GM21825 (cell line): ENCODE measurements around the gene ABCA13.

Experiments
- ATAC-seq: cut with Tn5 transposase; IDR thresholded peaks from one replicate; pipeline ENCODE4 v1.9.1; 2021; ENCODE audit warnings: mild to moderate bottlenecking, moderate library complexity; ENCODE audit not compliant: unreplicated experiment

Gene ABCA13

DNA sequence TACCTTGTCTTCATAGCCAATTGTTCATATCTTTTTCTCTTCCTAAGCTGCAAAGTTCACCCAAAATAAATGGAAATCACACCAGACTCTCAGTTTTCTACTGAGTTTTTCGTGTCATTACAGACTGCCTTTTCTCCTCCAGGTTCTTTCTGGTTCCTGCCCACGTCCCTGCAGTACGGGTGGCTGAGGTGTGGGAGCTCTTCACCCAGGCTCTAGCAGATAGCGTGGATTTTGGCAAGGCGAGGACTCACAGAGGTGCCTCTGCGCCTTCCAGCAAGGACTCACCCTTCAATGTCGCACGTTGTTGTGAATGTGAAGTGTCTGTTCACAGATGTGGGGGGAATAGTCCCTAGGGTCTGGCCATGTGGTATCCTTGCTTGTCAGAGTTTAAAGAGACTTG is 71.6 kb downstream of the ABCA13 start:
- no peak for ATAC-seq

GRCh38 chr7:48244864-48245271 is 73.6 kb downstream of the ABCA13 start:
- no peak for ATAC-seq

- peak; percentile 71 for ATAC-seq
These were observed 74.7 kb downstream of the ABCA13 start for GRCh38 chr7:48245751-48246472.

DNA sequence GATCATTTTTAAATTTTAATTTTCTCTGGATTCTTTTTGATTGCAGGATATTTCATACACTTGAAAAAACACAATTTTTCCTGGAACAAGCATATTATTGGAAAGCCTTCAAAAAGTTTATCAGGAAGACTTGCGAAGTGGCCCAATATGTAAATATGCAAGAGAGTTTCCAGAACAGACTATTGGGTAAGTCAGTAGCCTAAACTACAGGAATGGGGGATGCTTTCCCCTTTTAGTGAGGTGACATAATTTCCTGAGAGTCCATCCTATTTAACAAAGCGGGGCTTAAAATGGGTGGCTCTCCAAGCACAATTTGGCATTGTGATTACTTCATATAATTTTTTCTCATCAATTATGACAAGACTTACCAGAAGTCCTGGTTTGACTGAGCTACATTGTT is 77.9 kb downstream of the ABCA13 start:
- ATAC-seq, result no peak

DNA sequence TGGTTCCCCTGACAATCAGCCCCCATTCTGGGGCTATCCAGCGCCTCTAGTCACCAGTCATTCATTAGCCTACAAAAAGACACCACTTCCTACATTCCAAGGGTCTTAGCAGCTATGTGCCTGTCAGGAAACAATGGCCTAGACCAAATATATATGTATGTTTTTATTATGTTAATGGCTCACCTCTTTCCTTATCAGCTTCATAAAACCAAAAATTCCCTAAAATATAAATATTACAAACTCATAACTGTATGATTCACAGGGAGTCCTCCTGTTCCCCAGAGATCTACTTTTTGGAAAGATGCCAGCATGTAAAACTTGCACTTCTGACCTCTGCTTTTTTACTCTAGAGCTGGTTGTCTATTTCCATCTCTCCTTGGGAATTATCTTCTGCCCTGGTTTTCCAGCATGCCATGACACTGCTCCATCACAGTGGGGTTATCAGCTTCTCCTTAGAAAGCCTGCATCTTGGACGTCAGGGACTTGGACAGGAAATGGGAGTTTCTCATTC is 79.2 kb downstream of the ABCA13 start:
- no peak for ATAC-seq

GRCh38 chr7:48251766-48252165 is 80.5 kb downstream of the ABCA13 start:
- peak; percentile 91 for ATAC-seq

GRCh38 chr7:48252995-48253394 is 81.7 kb downstream of the ABCA13 start:
- no peak for ATAC-seq

- no peak for ATAC-seq
These were observed 83.8 kb downstream of the ABCA13 start for GRCh38 chr7:48255046-48255445.

GRCh38 chr7:48259463-48260280 is 88.4 kb downstream of the ABCA13 start:
- no peak for ATAC-seq

- ATAC-seq, result no peak
These were observed 90.4 kb downstream of the ABCA13 start for GRCh38 chr7:48261696-48262095.

DNA sequence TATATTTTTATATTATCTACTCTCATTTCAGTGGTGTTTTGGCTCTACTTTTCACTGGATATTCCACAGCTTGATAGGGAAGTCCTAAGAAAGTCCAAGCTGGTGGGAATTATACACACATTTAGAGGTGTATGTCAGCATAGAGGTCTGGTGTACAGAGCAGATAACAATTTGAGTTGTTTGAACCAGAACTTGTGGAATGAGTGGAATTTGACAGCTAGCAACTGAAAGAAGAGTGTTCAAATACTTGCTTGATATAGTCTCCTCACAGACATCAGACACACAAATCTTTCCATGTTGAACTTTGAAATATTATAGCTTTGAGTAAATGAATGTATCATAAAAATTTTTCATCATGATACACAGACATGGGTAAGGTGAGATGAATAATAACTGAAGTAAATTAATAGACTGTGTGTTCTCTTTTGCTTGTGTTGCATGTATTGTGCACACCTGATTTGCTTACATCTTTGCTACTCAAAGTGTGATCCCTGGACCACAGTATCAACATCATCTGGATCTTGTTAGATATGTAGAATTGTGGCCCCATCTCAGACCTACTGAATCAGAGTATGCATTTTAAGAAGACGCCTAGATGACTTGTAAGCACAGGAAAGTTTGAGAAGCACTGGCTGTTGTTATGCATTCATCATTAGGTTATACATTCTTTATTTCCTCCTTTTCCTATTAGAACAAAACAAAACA is 91.5 kb downstream of the ABCA13 start:
- no peak for ATAC-seq

GRCh38 chr7:48263311-48263650 is 92.0 kb downstream of the ABCA13 start:
- ATAC-seq, result no peak

GRCh38 chr7:48269066-48269465 is 97.8 kb downstream of the ABCA13 start:
- no peak for ATAC-seq

DNA sequence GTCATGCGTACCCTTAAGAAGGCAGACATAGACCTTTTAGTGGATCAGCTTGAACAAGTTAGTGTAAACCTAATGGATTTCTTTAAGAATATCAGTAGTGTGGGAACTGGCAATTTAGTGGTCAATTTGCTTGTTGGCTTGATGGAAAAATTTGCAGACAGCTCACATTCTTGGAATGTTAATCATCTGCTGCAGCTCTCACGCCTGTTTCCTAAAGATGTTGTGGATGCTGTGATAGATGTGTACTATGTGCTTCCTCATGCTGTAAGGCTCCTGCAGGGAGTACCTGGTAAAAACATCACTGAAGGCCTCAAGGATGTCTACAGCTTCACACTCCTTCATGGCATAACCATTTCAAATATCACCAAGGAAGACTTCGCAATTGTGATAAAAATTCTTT is 103.4 kb downstream of the ABCA13 start:
- ATAC-seq, result no peak

GRCh38 chr7:48279420-48279819 is 108.2 kb downstream of the ABCA13 start:
- no peak for ATAC-seq

DNA sequence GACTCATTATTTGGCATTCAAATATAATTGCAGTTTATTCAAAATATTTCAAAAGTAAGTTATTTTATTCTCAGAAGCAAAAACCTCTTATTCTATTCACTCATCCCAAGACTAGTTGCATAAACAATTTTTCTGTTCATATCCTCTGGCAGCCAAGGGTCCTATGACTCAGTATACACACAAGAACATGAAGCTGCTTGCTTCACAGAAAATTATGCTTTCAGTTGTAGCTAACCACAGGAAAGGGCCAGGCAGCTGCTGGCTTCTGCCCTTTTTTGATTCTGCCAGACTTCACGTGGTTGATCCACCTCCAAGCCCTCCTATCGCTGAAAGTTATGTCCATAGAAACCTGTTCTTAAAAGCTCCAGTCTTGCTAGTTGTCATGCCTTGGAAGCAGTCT is 108.8 kb downstream of the ABCA13 start:
- no peak for ATAC-seq

DNA sequence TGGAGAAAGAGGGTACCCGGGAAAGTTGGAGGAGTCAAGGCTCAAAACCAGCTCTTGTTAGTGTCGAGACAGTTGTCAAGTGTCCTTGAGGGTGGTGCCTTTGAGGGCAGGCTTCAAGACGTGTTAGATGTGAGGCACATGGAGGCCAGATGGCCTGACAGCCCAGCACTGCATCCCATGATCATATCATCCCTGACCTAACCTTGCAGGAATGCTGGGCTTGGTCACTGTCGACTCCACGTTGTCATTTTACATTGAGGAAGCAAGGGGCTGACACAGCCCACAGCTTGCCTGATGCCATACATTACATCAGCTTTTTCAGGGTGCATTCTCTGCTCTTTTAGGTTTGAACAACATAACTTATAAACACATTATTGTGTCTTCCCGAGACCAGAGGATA is 114.1 kb downstream of the ABCA13 start:
- no peak for ATAC-seq

- ATAC-seq, result no peak
These were observed 115.6 kb downstream of the ABCA13 start for GRCh38 chr7:48286836-48287235.

- no peak for ATAC-seq
These were observed 118.4 kb downstream of the ABCA13 start for GRCh38 chr7:48289656-48290055.

DNA sequence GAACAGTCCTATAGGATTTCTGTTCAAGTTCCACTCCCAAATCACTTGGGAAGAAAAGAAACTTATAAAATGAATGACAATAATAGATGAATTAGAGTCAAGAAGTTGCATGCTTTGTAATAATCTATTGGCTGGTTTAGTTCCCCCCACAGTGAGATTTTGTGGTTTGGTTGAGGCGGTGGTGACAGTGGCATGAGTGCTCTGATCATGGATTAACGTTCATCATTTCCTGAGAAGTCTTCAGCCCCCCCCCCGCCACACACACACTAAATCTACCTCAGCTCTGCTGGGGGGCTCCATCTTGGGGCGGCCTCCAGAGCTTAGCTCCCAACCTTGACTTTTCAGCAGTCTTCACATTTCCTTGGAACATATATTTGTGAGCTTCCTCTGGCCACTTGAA is 121.7 kb downstream of the ABCA13 start:
- ATAC-seq, result no peak

- ATAC-seq, result no peak
These were observed 124.2 kb downstream of the ABCA13 start for GRCh38 chr7:48295296-48295971.
